Measurements from ENCODE around the gene RGS4. TPM values are rescaled to one million over a fixed set of nuclear protein-coding genes. Genes with fewer than 3 reads are reported as not detected.

RGS4 gene
- total and polyA plus RNA-seq, 2 experiments from 2014 or later, result 6.8 to 16.8 TPM

DNA sequence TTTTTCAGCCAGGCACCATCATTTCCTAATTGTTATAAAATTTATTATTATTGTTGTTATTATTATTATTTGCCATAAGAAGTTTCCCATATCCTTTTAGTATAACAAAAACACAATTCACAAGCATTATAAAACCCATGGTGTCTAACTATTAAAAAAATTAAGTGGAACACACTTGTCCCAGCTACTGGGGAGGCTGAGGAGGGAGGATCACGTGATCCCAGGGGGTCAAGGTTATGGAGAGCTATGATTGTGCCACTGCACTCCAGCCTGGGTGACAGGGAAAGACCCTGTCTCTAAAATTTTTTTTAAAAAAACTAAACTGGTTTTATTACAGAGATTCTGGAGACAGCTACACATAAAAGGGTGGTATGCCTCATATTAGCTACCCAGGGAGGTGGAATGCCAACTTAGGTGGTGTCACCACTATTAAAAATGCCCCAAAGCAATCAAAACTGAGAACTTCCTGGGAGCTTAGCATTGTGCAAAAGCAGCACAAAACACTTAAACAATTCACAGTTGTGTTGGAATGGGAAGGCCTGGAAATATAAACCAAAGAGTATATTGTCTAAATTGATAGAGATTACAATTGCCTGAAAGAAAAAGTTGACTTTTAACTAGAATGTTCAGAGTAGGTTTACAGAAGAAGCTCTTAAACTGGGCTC is 8.7 kb upstream of the RGS4 start:
- Histone ChIP-seq H3K36me3 (replicated peaks; ENCODE audit: insufficient read depth, low read depth) (no peaks in the 10 kb centered on the region), H3K9me3 (ENCODE audit: low read depth) (no peaks in the 10 kb centered on the region), H3K4me1 (ENCODE audit: insufficient read depth) (no peaks in the 10 kb centered on the region), H4K20me1 (ENCODE audit: insufficient read depth, poor library complexity, severe bottlenecking) (no peaks in the 10 kb centered on the region), H3K79me2 (no peaks in the 10 kb centered on the region), H3K4me3 (no peak overlapping the region), H3K27me3 (peaks cover 14% of the 10 kb centered on the region), H3K27ac (no peak overlapping the region), H3K9me2 (replicated peaks; ENCODE audit: insufficient read depth) (no peaks in the 10 kb centered on the region), H3K4me2 (no peak overlapping the region), H2AFZ (no peak overlapping the region)
- TF ChIP-seq, protein P1, sequence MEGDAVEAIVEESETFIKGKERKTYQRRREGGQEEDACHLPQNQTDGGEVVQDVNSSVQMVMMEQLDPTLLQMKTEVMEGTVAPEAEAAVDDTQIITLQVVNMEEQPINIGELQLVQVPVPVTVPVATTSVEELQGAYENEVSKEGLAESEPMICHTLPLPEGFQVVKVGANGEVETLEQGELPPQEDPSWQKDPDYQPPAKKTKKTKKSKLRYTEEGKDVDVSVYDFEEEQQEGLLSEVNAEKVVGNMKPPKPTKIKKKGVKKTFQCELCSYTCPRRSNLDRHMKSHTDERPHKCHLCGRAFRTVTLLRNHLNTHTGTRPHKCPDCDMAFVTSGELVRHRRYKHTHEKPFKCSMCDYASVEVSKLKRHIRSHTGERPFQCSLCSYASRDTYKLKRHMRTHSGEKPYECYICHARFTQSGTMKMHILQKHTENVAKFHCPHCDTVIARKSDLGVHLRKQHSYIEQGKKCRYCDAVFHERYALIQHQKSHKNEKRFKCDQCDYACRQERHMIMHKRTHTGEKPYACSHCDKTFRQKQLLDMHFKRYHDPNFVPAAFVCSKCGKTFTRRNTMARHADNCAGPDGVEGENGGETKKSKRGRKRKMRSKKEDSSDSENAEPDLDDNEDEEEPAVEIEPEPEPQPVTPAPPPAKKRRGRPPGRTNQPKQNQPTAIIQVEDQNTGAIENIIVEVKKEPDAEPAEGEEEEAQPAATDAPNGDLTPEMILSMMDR (IDR thresholded peaks at IDR 0.05; ENCODE audit: poor library complexity), result no peak
- TF ChIP-seq EZH2phosphoT487 (IDR thresholded peaks at IDR 0.05; ENCODE audit: low read depth, severe bottlenecking, unreplicated experiment), result no peak
- TF ChIP-seq EZH2 (IDR thresholded peaks at IDR 0.05; ENCODE audit: borderline replicate concordance), result no peak
- WGBS (ENCODE audit: low lambda C conversion rate, missing lambda C conversion rate), result 84% methylated on average over 1 of the region's 1 CpG
- DNase-seq (ENCODE audit: low spot score), result no peak

GRCh38 chr1:163063143-163063542 is 6.0 kb upstream of the RGS4 start:
- no peaks in the 10 kb centered on the region for H3K79me2 ChIP-seq
- H3K27ac ChIP-seq, result no peak overlapping the region
- H4K20me1 ChIP-seq (ENCODE audit: insufficient read depth, poor library complexity, severe bottlenecking), result no peaks in the 10 kb centered on the region
- no peaks in the 10 kb centered on the region for H3K36me3 ChIP-seq (replicated peaks; ENCODE audit: insufficient read depth, low read depth)
- H3K27me3 ChIP-seq, result peaks cover 14% of the 10 kb centered on the region
- H3K4me2 ChIP-seq, result no peak overlapping the region
- TF ChIP-seq EZH2phosphoT487 (IDR thresholded peaks at IDR 0.05; ENCODE audit: low read depth, severe bottlenecking, unreplicated experiment), result no peak
- TF ChIP-seq, protein P1 (IDR thresholded peaks at IDR 0.05; ENCODE audit: poor library complexity), result no peak
- TF ChIP-seq EZH2 (IDR thresholded peaks at IDR 0.05; ENCODE audit: borderline replicate concordance), result no peak
- no peak for DNase-seq (ENCODE audit: low spot score)
- no peak overlapping the region for H2AFZ ChIP-seq
- no peaks in the 10 kb centered on the region for H3K9me3 ChIP-seq (ENCODE audit: low read depth)
- H3K4me1 ChIP-seq (ENCODE audit: insufficient read depth), result no peaks in the 10 kb centered on the region
- no peaks in the 10 kb centered on the region for H3K9me2 ChIP-seq (replicated peaks; ENCODE audit: insufficient read depth)
- no peak overlapping the region for H3K4me3 ChIP-seq

DNA sequence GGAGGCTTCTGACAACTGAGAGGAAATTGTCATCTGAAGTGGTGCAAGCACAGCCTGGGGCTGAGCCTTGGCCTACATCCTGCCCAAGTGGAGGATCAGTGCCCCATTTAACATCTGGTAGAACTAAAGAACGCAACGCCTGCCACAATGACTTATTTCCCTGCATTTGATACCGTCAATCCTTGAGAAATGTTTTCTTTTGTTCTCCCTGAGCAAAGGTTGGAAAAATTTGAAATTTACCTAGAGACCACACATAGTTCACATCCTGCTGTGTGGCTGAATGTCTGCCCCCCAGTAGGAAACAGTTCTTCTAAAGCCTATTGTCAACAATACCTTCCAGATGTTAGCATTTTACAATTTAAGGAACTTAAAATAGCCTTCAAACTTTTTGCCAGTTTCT is 5.6 kb upstream of the RGS4 start:
- Histone ChIP-seq H3K9me2 (replicated peaks; ENCODE audit: insufficient read depth) (no peaks in the 10 kb centered on the region), H2AFZ (no peak overlapping the region), H3K4me3 (no peak overlapping the region), H3K4me1 (ENCODE audit: insufficient read depth) (no peaks in the 10 kb centered on the region), H3K27ac (no peak overlapping the region), H3K9me3 (ENCODE audit: low read depth) (no peaks in the 10 kb centered on the region), H4K20me1 (ENCODE audit: insufficient read depth, poor library complexity, severe bottlenecking) (no peaks in the 10 kb centered on the region), H3K36me3 (replicated peaks; ENCODE audit: insufficient read depth, low read depth) (no peaks in the 10 kb centered on the region), H3K27me3 (peaks cover 14% of the 10 kb centered on the region), H3K79me2 (no peaks in the 10 kb centered on the region), H3K4me2 (no peak overlapping the region)
- 65% methylated on average over 3 of the region's 3 CpGs for WGBS (ENCODE audit: low lambda C conversion rate, missing lambda C conversion rate)
- TF ChIP-seq EZH2phosphoT487 (IDR thresholded peaks at IDR 0.05; ENCODE audit: low read depth, severe bottlenecking, unreplicated experiment), result no peak
- TF ChIP-seq EZH2 (IDR thresholded peaks at IDR 0.05; ENCODE audit: borderline replicate concordance), result no peak
- TF ChIP-seq, protein P1 (IDR thresholded peaks at IDR 0.05; ENCODE audit: poor library complexity), result no peak
- no peak for DNase-seq (ENCODE audit: low spot score)
